ENCODE results near the gene LIX1L. TPM values are rescaled to one million over a fixed set of nuclear protein-coding genes. Genes with fewer than 3 reads are reported as not detected.

LIX1L gene
- total and polyA plus RNA-seq, 12 donors: 7.1 to 30.0 (median 23.8) TPM

- H3K27me3 ChIP-seq: no peaks in the 10 kb centered on the region
- TF ChIP-seq CTCF (IDR thresholded peaks at IDR 0.05): no peak
- WGBS, 2 donors: 0% methylated on average over 8 of the region's 8 CpGs
- peak overlapping the region; percentile 70 to 90 (median 76) for H3K4me3 ChIP-seq
- no peak for DNase-seq
- peaks cover 12 to 70% (median 56%) of the 10 kb centered on the region in 9 donors for H3K4me1 ChIP-seq
- peak overlapping the region; percentile 89 to 98 (median 97) for H3K27ac ChIP-seq
- intact Hi-C loops (cut with DNase I): no loop called here
- no peaks in the 10 kb centered on the region for H3K9me3 ChIP-seq
- peaks cover 8 to 42% (median 35%) of the 10 kb centered on the region in 9 donors for H3K36me3 ChIP-seq
- no peak for ATAC-seq
Observed at GRCh38 chr1:145995148-145995881, 37.5 kb upstream of the LIX1L start.

- no peak for DNase-seq
- no peak for TF ChIP-seq CTCF (IDR thresholded peaks at IDR 0.05)
- no peak for ATAC-seq
- WGBS, 2 donors: 3 to 6% methylated on average over 10 of the region's 10 CpGs
- Histone ChIP-seq H3K4me3 (peak overlapping the region; percentile 70 to 90 (median 76)), H3K27ac (peak overlapping the region; percentile 89 to 98 (median 97)), H3K27me3 (no peaks in the 10 kb centered on the region), H3K4me1 (peaks cover 7 to 68% (median 49%) of the 10 kb centered on the region in 9 donors), H3K36me3 (peaks cover 8 to 42% (median 35%) of the 10 kb centered on the region in 9 donors), H3K9me3 (no peaks in the 10 kb centered on the region)
- intact Hi-C loops (cut with DNase I): no loop called here
Observed at GRCh38 chr1:145994391-145995120, 36.7 kb upstream of the LIX1L start.

GRCh38 chr1:145993618-145994390 lies 36.0 kb upstream of the LIX1L start:
- peaks cover 8 to 42% (median 35%) of the 10 kb centered on the region in 9 donors for H3K36me3 ChIP-seq

More at GRCh38 chr1:145993618-145994390, 36.0 kb upstream of the LIX1L start:
- no peak for ATAC-seq
- peak overlapping the region; percentile 70 to 90 (median 76) for H3K4me3 ChIP-seq
- peak overlapping the region; percentile 89 to 98 (median 97) for H3K27ac ChIP-seq
- peaks cover 5 to 64% (median 42%) of the 10 kb centered on the region in 9 donors for H3K4me1 ChIP-seq
- TF ChIP-seq CTCF (IDR thresholded peaks at IDR 0.05): no peak
- WGBS, 2 donors: 8 to 12% methylated on average over 6 of the region's 6 CpGs
- H3K9me3 ChIP-seq: no peaks in the 10 kb centered on the region
- DNase-seq: no peak
- intact Hi-C loops (cut with DNase I): no loop called here
- H3K27me3 ChIP-seq: no peaks in the 10 kb centered on the region

All from heart right ventricle (tissue), 16 donors.